Hypothalamus (tissue), 51 donors: ENCODE data around the gene CREB3L1.
"Not testable (repeated sequence)": the region's sequence is repeated elsewhere in the genome, so short reads cannot be mapped to it uniquely, and the experiment has no call there.

Experiments
- DNase-seq, 51 donors: peaks; one replicate each; lab custom pipeline; 2025; lab: John Stamatoyannopoulos, UW

The CREB3L1 gene

GRCh38 chr11:46293641-46294103 lies 16.2 kb downstream of the CREB3L1 start:
- peak in 1 of 51 donors; percentile 48 for DNase-seq

GRCh38 chr11:46294365-46295309 lies 17.2 kb downstream of the CREB3L1 start:
- DNase-seq = no peak

- peak in 44 of 51 donors; percentile 15 to 76 (median 52) for DNase-seq
Observed at GRCh38 chr11:46295312-46296058, 18.0 kb downstream of the CREB3L1 start.

GRCh38 chr11:46296059-46296527 lies 18.6 kb downstream of the CREB3L1 start:
- no peak for DNase-seq

- no peak for DNase-seq
Observed at GRCh38 chr11:46296528-46297448, 19.3 kb downstream of the CREB3L1 start.

- DNase-seq = no peak
Observed at GRCh38 chr11:46298699-46299433, 21.4 kb downstream of the CREB3L1 start.

- no peak for DNase-seq
Observed at GRCh38 chr11:46299451-46299961, 22.0 kb downstream of the CREB3L1 start.

- no peak for DNase-seq
Observed at GRCh38 chr11:46300270-46300669, 22.8 kb downstream of the CREB3L1 start.

- DNase-seq = no peak
Observed at GRCh38 chr11:46302866-46303265, 25.4 kb downstream of the CREB3L1 start.

GRCh38 chr11:46304036-46304435 lies 26.6 kb downstream of the CREB3L1 start:
- DNase-seq = not testable (repeated sequence)

GRCh38 chr11:46304605-46305179 lies 27.2 kb downstream of the CREB3L1 start:
- DNase-seq = no peak

- DNase-seq = no peak
Observed at GRCh38 chr11:46305295-46305694, 27.8 kb downstream of the CREB3L1 start.

- DNase-seq = no peak
Observed at GRCh38 chr11:46306296-46306853, 28.9 kb downstream of the CREB3L1 start.

- no peak for DNase-seq
Observed at GRCh38 chr11:46307369-46307768, 29.9 kb downstream of the CREB3L1 start.

- DNase-seq = no peak
Observed at GRCh38 chr11:46307785-46308341, 30.4 kb downstream of the CREB3L1 start.

GRCh38 chr11:46308631-46309419 lies 31.4 kb downstream of the CREB3L1 start:
- peak in 38 of 51 donors; percentile 6 to 78 (median 44) for DNase-seq

- DNase-seq = no peak
Observed at GRCh38 chr11:46309814-46310259, 32.4 kb downstream of the CREB3L1 start.
